ENCODE results near the gene RBM17.
"Not testable (repeated sequence)": the region's sequence is repeated elsewhere in the genome, so short reads cannot be mapped to it uniquely, and the experiment has no call there.

Gene RBM17

DNA sequence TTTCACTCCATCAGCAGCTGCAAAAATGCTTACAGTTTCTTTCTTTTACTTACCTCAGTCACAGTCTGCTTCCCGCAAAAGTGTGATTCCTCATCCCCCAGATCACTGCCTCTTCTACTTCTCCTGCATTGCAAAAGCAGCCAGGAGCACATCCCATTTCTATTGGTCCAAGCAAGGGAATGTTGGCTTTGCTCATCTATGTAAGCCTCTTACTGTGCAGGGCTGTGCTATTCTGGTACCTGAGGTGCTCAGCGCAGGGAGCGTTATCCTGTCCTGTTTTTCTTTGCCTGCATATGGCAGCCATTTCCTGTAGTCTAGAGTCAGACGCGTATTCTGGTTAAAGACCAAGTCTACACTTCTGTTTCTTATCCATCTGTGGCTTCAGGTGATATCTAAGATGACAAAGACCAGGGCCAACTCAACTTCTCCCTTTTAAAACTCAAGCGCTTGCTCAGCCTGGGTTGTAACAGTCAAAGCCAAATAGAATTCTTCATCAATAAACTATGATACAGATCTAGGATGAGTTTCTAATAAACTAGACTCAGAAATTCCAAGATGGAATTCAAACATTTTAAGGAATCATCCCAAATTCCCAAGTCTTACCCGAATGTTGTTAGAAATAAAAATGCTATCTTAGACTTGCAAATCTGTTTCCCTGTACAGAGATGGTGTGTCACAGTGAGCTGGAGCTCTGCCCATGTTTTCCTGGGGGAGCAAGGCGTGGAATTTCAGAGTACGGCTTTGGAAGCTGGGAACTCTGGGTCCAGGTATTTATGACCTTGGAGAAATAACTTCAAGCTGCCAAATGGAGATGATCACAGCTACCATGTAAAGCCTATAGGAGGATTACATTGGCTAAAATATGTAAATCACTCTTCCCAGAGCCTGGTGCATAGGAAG lies 6.1 kb upstream of the RBM17 start:
- DNase-seq, result no peak

GRCh38 chr10:6083523-6084475 lies 5.0 kb upstream of the RBM17 start:
- DNase-seq, result no peak

GRCh38 chr10:6086375-6087233 lies 2.2 kb upstream of the RBM17 start:
- peak; percentile 93 for DNase-seq

GRCh38 chr10:6089334-6090219 lies 743 bp downstream of the RBM17 start:
- DNase-seq, result peak; percentile 26

- no peak for DNase-seq
Observed at GRCh38 chr10:6091630-6092029, 2.8 kb downstream of the RBM17 start.

GRCh38 chr10:6092731-6093130 lies 3.9 kb downstream of the RBM17 start:
- DNase-seq, result no peak

DNA sequence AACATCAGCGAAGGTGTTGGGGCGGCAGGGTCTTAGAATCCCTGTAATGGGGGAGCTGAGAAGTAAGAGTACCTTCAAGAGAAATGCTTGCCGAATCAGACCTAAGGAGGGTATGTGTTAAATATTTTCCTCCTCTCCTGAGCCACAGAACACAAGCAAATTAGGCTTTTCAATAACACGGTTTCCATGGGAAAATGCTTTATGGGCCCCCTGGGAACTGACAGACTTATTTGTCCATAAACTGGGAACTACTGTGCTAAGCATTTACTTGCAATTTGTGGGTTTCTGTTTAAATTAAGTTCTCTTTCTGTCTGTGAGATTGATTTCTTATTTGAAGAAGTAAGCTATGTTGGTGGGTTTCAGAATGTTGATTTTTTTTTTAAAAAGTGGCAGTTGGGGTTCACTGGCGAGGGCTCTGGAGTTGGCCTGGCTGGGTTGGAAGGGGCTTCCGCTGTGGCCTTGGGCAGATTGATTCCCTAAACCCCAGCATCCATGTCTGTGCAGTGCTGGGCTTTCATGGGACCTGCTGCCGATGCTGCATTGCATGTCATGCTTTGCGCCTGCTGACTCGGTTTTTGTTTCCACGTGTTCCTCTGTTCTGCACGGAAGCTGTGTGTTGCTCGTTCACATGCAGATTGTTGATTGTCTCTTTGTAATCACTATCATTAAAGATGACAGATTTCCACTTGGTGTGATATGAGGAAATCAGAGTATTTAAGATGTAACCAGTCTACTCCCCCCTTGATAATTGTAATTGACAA lies 7.2 kb downstream of the RBM17 start:
- DNase-seq, result no peak

DNA sequence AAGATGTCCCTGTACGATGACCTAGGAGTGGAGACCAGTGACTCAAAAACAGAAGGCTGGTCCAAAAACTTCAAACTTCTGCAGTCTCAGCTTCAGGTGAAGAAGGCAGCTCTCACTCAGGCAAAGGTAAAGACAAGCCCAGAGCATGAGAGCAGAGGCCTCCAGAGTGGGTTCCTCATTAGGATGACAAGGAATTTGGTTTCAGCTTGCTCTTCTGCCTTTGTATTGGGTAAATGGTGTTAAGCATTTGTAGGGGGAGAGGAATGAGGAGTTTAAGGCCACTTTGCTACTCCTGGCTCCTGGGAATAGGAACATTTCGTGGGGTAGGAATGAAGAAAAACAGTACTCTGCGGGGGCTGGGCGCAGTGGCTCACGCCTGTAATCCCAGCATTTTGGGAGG lies 8.2 kb downstream of the RBM17 start:
- DNase-seq, result no peak

DNA sequence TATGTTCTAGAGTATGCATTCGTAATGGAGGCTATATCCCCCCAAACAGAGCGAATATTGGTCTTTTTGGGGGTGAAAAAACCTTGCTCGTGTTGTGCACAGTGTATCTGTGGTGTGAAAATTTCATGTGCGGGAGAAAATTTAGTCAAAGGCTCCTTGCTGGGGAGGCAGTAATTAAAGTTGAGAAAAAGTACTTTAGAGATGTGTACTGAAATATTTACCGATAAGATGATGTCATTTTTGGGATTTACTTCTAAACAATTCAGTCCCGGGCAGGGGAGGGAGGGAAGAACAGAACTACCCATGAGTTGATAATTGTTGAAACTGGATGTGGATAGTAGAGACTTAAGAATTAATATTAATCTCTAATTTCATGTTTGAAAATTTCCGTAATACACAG lies 9.3 kb downstream of the RBM17 start:
- no peak for DNase-seq

- no peak for DNase-seq
Observed at GRCh38 chr10:6100370-6100769, 11.5 kb downstream of the RBM17 start.

GRCh38 chr10:6101181-6101580 lies 12.3 kb downstream of the RBM17 start:
- no peak for DNase-seq

GRCh38 chr10:6102128-6102527 lies 13.3 kb downstream of the RBM17 start:
- no peak for DNase-seq

- no peak for DNase-seq
Observed at GRCh38 chr10:6103591-6103990, 14.8 kb downstream of the RBM17 start.

DNA sequence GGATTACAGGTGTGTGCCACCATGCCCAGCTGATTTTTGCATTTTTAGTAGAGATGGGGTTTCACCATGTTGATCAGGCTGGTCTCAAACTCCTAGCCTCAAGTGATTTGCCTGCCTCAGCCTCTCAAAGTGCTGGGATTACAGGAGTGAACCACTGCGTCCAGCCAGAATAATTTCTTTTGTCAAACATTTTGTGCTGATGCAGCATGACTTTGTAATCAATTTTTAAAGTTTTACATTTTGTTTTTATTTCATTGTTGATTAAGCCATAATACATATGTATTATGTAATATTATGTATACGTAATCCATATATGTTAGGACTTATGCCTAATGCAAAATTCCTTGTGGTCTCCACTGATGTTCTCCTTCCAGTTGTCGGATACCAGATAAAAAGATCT lies 18.8 kb downstream of the RBM17 start:
- not testable (repeated sequence) for DNase-seq

DNA sequence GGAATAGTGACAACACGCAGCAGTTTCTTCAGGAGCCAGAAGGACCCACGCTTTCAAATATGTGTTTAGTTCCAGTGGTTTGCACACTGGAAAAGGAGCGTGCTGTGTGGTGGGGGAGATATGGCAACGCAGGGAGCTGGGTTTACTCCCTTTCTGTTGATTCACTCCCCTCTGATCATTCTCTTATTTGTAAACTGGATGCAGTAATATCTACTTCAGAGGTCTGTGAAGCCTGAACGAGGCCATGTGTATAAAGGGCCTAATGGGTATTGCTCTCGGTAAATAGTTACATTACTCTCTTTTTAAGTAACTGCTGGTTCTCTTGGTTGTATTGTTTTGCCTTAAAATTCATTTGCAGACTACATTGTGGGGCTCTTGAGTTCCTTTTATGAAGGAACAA lies 19.2 kb downstream of the RBM17 start:
- DNase-seq, result no peak

DNA sequence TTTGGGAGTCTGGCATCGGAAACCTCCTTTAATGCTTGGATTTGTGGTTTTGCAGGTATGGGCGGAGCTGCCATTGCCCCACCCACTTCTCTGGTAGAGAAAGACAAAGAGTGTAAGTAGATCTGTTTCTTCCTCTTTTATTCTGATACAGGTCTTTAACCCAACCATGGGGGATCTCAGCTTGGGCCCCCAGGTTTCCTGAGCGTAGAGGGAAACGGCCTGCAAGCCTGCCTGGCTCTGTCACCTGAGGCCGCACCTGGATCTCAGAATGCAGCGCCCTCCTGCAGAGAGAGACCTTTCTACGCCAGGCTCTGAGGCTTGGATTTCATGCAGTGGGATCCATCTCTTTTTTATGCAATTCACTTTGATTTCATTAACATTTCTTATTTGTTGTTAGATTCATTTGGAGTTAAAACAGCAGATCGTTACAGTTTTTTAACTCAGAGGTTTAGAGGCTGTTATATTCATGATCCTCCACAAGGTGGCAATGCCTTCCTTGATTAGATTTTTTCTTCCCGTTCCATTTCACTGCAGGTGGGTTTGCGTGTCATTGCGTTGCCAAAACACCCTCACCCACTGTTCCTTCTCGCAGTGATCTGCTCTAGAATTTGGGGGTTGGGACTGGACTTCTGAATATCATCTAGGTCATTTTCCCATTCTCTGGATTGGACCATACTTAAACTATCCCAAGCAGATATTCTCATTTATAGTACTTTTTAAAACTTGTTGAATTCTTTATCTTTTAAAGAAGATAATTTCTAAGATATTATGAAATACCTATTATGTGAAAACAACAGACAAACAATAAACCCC lies 20.0 kb downstream of the RBM17 start:
- peak; percentile 51 for DNase-seq

DNA sequence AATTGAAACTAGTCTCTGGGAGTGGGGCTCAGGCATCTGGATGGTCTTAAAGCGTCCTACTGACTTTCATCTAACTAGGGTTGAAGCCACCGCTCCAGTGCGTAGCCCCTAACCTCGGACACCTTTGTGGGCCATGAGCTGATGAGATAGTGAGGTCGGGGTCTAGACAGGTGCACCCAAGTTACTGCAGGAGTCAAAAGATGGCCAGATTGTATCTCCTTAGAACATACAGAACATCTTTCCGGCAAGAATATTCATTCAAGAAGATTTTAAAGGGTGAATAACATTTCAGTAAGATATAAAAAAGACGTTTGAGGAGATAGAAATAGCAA lies 20.6 kb downstream of the RBM17 start:
- no peak for DNase-seq

- DNase-seq, result no peak
Observed at GRCh38 chr10:6110136-6110535, 21.3 kb downstream of the RBM17 start.

DNA sequence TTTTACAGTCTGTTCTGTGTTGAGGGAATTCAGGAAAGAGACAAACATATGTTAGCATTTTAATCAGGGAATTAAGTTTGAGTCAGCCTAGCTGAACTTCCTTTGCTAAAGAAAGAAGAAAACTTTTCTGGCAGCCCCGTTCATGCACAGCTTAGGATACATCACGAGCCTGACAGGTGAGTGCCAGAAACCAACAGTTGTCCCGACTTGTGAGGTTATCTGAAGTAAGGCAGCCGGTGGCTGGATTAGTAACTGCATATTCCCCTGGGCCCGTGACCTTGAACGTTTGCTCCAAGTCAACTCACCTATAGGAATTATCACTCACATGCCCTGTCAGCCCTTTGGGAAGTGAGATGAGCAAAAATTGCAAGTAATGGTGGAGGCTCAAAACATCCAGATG lies 24.1 kb downstream of the RBM17 start:
- DNase-seq, result no peak

- no peak for DNase-seq
Observed at GRCh38 chr10:6114299-6114698, 25.5 kb downstream of the RBM17 start.

All from inflammatory macrophage treated with lipopolysaccharide for 4 hours (primary cell).